GM23338 (cell line): ENCODE data around the gene INPP5A. TPM values are rescaled to one million over a fixed set of nuclear protein-coding genes. Genes with fewer than 3 reads are reported as not detected.

Experiments used
- ATAC-seq: fragments of 200-7000 bp; cut with Tn5 transposase; 3 replicates; pipeline ENCODE4 v1.9.1; 2020
- DNase-seq: peaks from one replicate; pipeline ENCODE4 v3.0.0-alpha.2; 2015; ENCODE audit warnings: low spot score
- H2AFZ ChIP-seq: fragments of 200-600 bp; sonication (generic); 2 replicates; pipeline ENCODE4 v1.8.0; 2016; ENCODE audit warnings: antibody characterized with exemption, mild to moderate bottlenecking, moderate library complexity
- H3F3A ChIP-seq: fragments of 200-600 bp; sonication (generic); replicated peaks from 2 replicates; pipeline ENCODE4 v1.8.0; 2017; ENCODE audit warnings: antibody characterized with exemption, mixed run types, low read depth
- H3K27ac ChIP-seq: fragments of 200-600 bp; sonication (generic); 2 replicates; pipeline ENCODE4 v1.6.1; 2016; ENCODE audit warnings: low read depth
- H3K27me3 ChIP-seq: fragments of 200-600 bp; sonication (generic); 2 replicates; pipeline ENCODE4 v1.8.0; 2016; ENCODE audit warnings: mild to moderate bottlenecking, mixed run types, moderate library complexity; ENCODE audit not compliant: insufficient read depth
- H3K36me3 ChIP-seq: fragments of 200-600 bp; sonication (generic); 2 replicates; pipeline ENCODE4 v1.8.0; 2016; ENCODE audit warnings: mild to moderate bottlenecking; ENCODE audit not compliant: insufficient read depth
- H3K4me1 ChIP-seq: fragments of 200-600 bp; sonication (generic); 2 replicates; pipeline ENCODE4 v1.8.0; 2016; ENCODE audit warnings: mild to moderate bottlenecking, moderate library complexity; ENCODE audit not compliant: insufficient read depth
- H3K4me2 ChIP-seq: fragments of 200-600 bp; sonication (generic); 2 replicates; pipeline ENCODE4 v1.7.1; 2017; ENCODE audit warnings: mixed run types
- H3K4me3 ChIP-seq: fragments of 200-600 bp; sonication (generic); 2 replicates; pipeline ENCODE4 v1.6.1; 2016; ENCODE audit warnings: mixed run types
- H3K79me2 ChIP-seq: fragments of 200-600 bp; sonication (generic); replicated peaks from 2 replicates; pipeline ENCODE4 v1.8.0; 2017; ENCODE audit warnings: mild to moderate bottlenecking; ENCODE audit not compliant: insufficient read depth
- H3K9me2 ChIP-seq: fragments of 200-600 bp; sonication (generic); 2 replicates; pipeline ENCODE4 v1.8.0; 2017; ENCODE audit not compliant: insufficient read depth
- H4K20me1 ChIP-seq: fragments of 200-600 bp; sonication (generic); replicated peaks from 2 replicates; pipeline ENCODE4 v1.8.0; 2017; ENCODE audit warnings: mild to moderate bottlenecking; ENCODE audit not compliant: insufficient read depth
- H3K27ac Mint-ChIP-seq: 2 replicates; pipeline ENCODE4 v1.8.0; 2020; ENCODE audit warnings: inconsistent platforms, mild to moderate bottlenecking, moderate library complexity, mixed read lengths
- H3K27me3 Mint-ChIP-seq: 3 replicates; pipeline ENCODE4 v1.8.0; 2022; ENCODE audit warnings: low read depth, mild to moderate bottlenecking, moderate library complexity, mixed read lengths, inconsistent platforms; ENCODE audit not compliant: insufficient read depth, poor library complexity
- H3K36me3 Mint-ChIP-seq: 3 replicates; pipeline ENCODE4 v1.8.0; 2021; ENCODE audit warnings: low read depth, mild to moderate bottlenecking, inconsistent platforms, moderate library complexity, mixed read lengths
- H3K4me1 Mint-ChIP-seq: 3 replicates; pipeline ENCODE4 v1.8.0; 2020; ENCODE audit warnings: mild to moderate bottlenecking, inconsistent platforms, mixed read lengths
- H3K4me3 Mint-ChIP-seq: 3 replicates; pipeline ENCODE4 v1.8.0; 2021; ENCODE audit warnings: moderate library complexity, mild to moderate bottlenecking, inconsistent platforms, mixed read lengths
- H3K9me3 Mint-ChIP-seq: 3 replicates; pipeline ENCODE4 v1.8.0; 2020; ENCODE audit warnings: moderate library complexity, mild to moderate bottlenecking, inconsistent platforms, mixed read lengths
- CREB1 ChIP-seq: fragments of 250-450 bp; sonication (Bioruptor Pico); IDR thresholded peaks from 2 replicates; pipeline ENCODE4 v1.5.0; 2020; ENCODE audit warnings: low read depth, mild to moderate bottlenecking, moderate library complexity
- CTCF ChIP-seq, 2 experiments: fragments of 200-600 bp in 1 of 2; sonication (generic) in 1 of 2; conservative IDR thresholded peaks; 2 replicates each; pipeline versions ENCODE4 v1.5.1 to v1.6.1; 2016 to 2017; ENCODE audit warnings: antibody characterized with exemption in 2 of 2, low read depth in 2 of 2, mild to moderate bottlenecking in 2 of 2, moderate library complexity in 1 of 2
- EZH2 ChIP-seq: fragments of 200-600 bp; sonication (generic); IDR thresholded peaks from one replicate; pipeline ENCODE4 v1.8.0; 2017; ENCODE audit warnings: antibody characterized with exemption, mild to moderate bottlenecking, low read depth; ENCODE audit not compliant: unreplicated experiment
- EZH2phosphoT487 ChIP-seq: fragments of 200-600 bp; sonication (generic); IDR thresholded peaks from one replicate; pipeline ENCODE4 v1.8.1; 2018; ENCODE audit warnings: antibody characterized with exemption; ENCODE audit not compliant: unreplicated experiment
- JUNB ChIP-seq: IDR thresholded peaks from one replicate; pipeline ENCODE4 v1.6.1; 2016; ENCODE audit warnings: antibody characterized with exemption; ENCODE audit not compliant: unreplicated experiment
- NANOG ChIP-seq: IDR thresholded peaks from 2 replicates; pipeline ENCODE4 v1.6.1; 2016; ENCODE audit warnings: antibody characterized with exemption, borderline replicate concordance
- REST ChIP-seq: IDR thresholded peaks from one replicate; pipeline ENCODE4 v1.6.1; 2018; ENCODE audit warnings: antibody characterized with exemption; ENCODE audit not compliant: unreplicated experiment
- STAT1 ChIP-seq: IDR thresholded peaks from one replicate; pipeline ENCODE4 v1.6.1; 2016; ENCODE audit warnings: antibody characterized with exemption; ENCODE audit not compliant: unreplicated experiment
- ZNF114 ChIP-seq: fragments of 250-450 bp; sonication (Bioruptor Pico); IDR thresholded peaks from 2 replicates; pipeline ENCODE4 v1.5.0; 2020; ENCODE audit warnings: mild to moderate bottlenecking, moderate library complexity
- ZNF331 ChIP-seq: fragments of 250-450 bp; sonication (Bioruptor Pico); IDR thresholded peaks from 2 replicates; pipeline ENCODE4 v1.5.0; 2020; ENCODE audit warnings: low read depth, mild to moderate bottlenecking, moderate library complexity
- polyA plus RNA-seq: library from polyadenylated mRNA; unstranded; fragments of >200 nt; fragmentation: Nextera tagmentation; extraction: Ambion mirVana; gene quantifications from 2 replicates; pipeline ENCODE4 v1.2.1, GENCODE V29; 2016
- total RNA-seq: library from RNA; depleted of rRNA; stranded (reverse); fragments of >200 nt; shearing (Covaris generic); gene quantifications from 2 replicates; pipeline ENCODE4 v1.2.3, GENCODE V29; 2014

Gene INPP5A
- total and polyA plus RNA-seq, 2 experiments from 2014 or later, result 5.9 to 40.6 TPM

GRCh38 chr10:132790470-132790869 is 252.9 kb downstream of the INPP5A start:
- H3K4me3 Mint-ChIP-seq, result no peak overlapping the region
- no peak overlapping the region for H3K27ac Mint-ChIP-seq

GRCh38 chr10:132790934-132791829 is 253.6 kb downstream of the INPP5A start:
- peaks cover 43% of the 10 kb centered on the region for H3K27me3 ChIP-seq
- TF ChIP-seq NANOG (no peak), JUNB (no peak), ZNF331 (CRISPR knock-in tag) (no peak), CTCF (conservative IDR thresholded peaks at IDR 0.05; ENCODE audit: low read depth in 2 of 2) (no peak)

More at GRCh38 chr10:132790470-132790869, 252.9 kb downstream of the INPP5A start:
- no peak overlapping the region for H3K4me3 ChIP-seq
- Mint-ChIP-seq H3K27me3 (peaks cover 45% of the 10 kb centered on the region), H3K4me1 (no peaks in the 10 kb centered on the region), H3K9me3 (no peaks in the 10 kb centered on the region), H3K36me3 (no peaks in the 10 kb centered on the region)
- peaks cover 47% of the 10 kb centered on the region for H3K27me3 ChIP-seq
- no peaks in the 10 kb centered on the region for H4K20me1 ChIP-seq
- no peak overlapping the region for H3K4me2 ChIP-seq
- TF ChIP-seq NANOG, result no peak
- TF ChIP-seq EZH2phosphoT487, result no peak
- no peak for TF ChIP-seq REST
- no peak for TF ChIP-seq ZNF114
- no peak for TF ChIP-seq STAT1
- TF ChIP-seq CREB1 (CRISPR knock-in tag), result no peak
- TF ChIP-seq EZH2, result no peak
- no peak for ATAC-seq
- no peak overlapping the region for H2AFZ ChIP-seq
- DNase-seq, result no peak
- H3K79me2 ChIP-seq, result no peaks in the 10 kb centered on the region
- no peaks in the 10 kb centered on the region for H3K36me3 ChIP-seq
- H3K27ac ChIP-seq, result no peak overlapping the region
- H3K4me1 ChIP-seq, result no peaks in the 10 kb centered on the region
- no peaks in the 10 kb centered on the region for H3F3A ChIP-seq
- no peaks in the 10 kb centered on the region for H3K9me2 ChIP-seq

More at GRCh38 chr10:132790934-132791829, 253.6 kb downstream of the INPP5A start:
- no peak overlapping the region for H3K27ac Mint-ChIP-seq
- Histone ChIP-seq H3K79me2 (no peaks in the 10 kb centered on the region), H3K4me2 (no peak overlapping the region), H3K27ac (no peak overlapping the region), H2AFZ (no peak overlapping the region), H4K20me1 (no peaks in the 10 kb centered on the region), H3K9me2 (no peaks in the 10 kb centered on the region), H3K36me3 (no peaks in the 10 kb centered on the region), H3F3A (no peaks in the 10 kb centered on the region), H3K4me3 (no peak overlapping the region), H3K4me1 (no peaks in the 10 kb centered on the region)
- ATAC-seq (no peak), DNase-seq (no peak)
- no peaks in the 10 kb centered on the region for H3K9me3 Mint-ChIP-seq
- H3K36me3 Mint-ChIP-seq, result no peaks in the 10 kb centered on the region
- no peak overlapping the region for H3K4me3 Mint-ChIP-seq
- H3K4me1 Mint-ChIP-seq, result no peaks in the 10 kb centered on the region
- peaks cover 44% of the 10 kb centered on the region for H3K27me3 Mint-ChIP-seq
